ENCODE measurements around the gene ZFAND3. TPM values are rescaled to one million over a fixed set of nuclear protein-coding genes. Genes with fewer than 3 reads are reported as not detected.
A peak's percentile ranks its signal among the peaks of the same experiment; 100 is the strongest.

Gene ZFAND3
- polyA plus RNA-seq, 3 donors from 2014 or later, result 3.1 to 10.2 (median 3.9) TPM

GRCh38 chr6:38198219-38198618, 378.7 kb downstream of the ZFAND3 start:
- Mint-ChIP-seq H3K9me3 (no peaks in the 10 kb centered on the region), H3K27ac (peak overlapping the region in 1 of 6 donors; percentile 7), H3K27me3 (ENCODE audit: low read depth in 3 of 3) (peaks cover 0 to 6% (median 2%) of the 10 kb centered on the region in 3 donors), H3K4me3 (no peak overlapping the region), H3K4me1 (peaks cover 8% of the 10 kb centered on the region in 2 donors), H3K36me3 (peaks cover 0 to 4% (median 3%) of the 10 kb centered on the region in 3 donors)
- no peak for DNase-seq

Other genes with a start within 250 kb of the ZFAND3 start
- 1 to 10 TPM in 1 of 3 donors, under 1 TPM in 1, not detected in 1; 0.72 to 2.4 TPM for gene MDGA1, start 121.8 kb upstream of the ZFAND3 start, polyA plus RNA-seq

Measured in immature natural killer cell (primary cell).